K562 (cell line): ENCODE measurements around the gene PAM. TPM values are rescaled to one million over a fixed set of nuclear protein-coding genes. Genes with fewer than 3 reads are reported as not detected.

Source experiments
- ATF1 ChIP-seq, 2 experiments: fragments of 450-650 bp in 1 of 2; IDR thresholded peaks; 2 replicates each; pipeline ENCODE4 v1.6.1; 2016; ENCODE audit warnings: missing compliant biosample characterization in 1 of 2, missing genetic modification characterization in 1 of 2
- CEBPB ChIP-seq: fragments of 450-650 bp; IDR thresholded peaks from 2 replicates; pipeline ENCODE4 v1.6.1; 2016; ENCODE audit warnings: missing genetic modification characterization, missing compliant biosample characterization
- ELF2 ChIP-seq: fragments of 250-450 bp; sonication (Bioruptor Pico); IDR thresholded peaks from 2 replicates; pipeline ENCODE4 v1.5.0; 2021; ENCODE audit warnings: mild to moderate bottlenecking
- ESRRA ChIP-seq: fragments of 450-650 bp; IDR thresholded peaks from 2 replicates; pipeline ENCODE4 v1.6.1; 2014; ENCODE audit warnings: low read depth, mild to moderate bottlenecking, moderate library complexity, borderline replicate concordance
- FOS ChIP-seq: IDR thresholded peaks from 3 replicates; pipeline ENCODE4 v1.6.1; 2011; ENCODE audit not compliant: insufficient read length; ENCODE audit errors: extremely low read depth
- NR2C2 ChIP-seq, 2 experiments: fragments of 200-800 bp in 1 of 2; sonication (Bioruptor generic) in 1 of 2; sonication (generic) in 1 of 2; formaldehyde crosslinking in 1 of 2; IDR thresholded peaks; 2 replicates each; pipeline versions ENCODE4 v1.6.1 to v1.8.0; 2016 to 2022; ENCODE audit warnings: mild to moderate bottlenecking in 1 of 2, missing compliant biosample characterization in 1 of 2, missing genetic modification characterization in 1 of 2, missing genetic modification reagents in 1 of 2
- RREB1 ChIP-seq: fragments of 250-450 bp; sonication (Bioruptor Pico); IDR thresholded peaks from 2 replicates; pipeline ENCODE4 v1.4.0; 2020
- TARDBP ChIP-seq: fragments of 450-650 bp; IDR thresholded peaks from 2 replicates; pipeline ENCODE4 v1.6.1; 2016
- THRA ChIP-seq: fragments of 450-650 bp; IDR thresholded peaks from 2 replicates; pipeline ENCODE4 v1.6.1; 2017; ENCODE audit warnings: mild to moderate bottlenecking, moderate library complexity
- ZBTB17 ChIP-seq: fragments of 450-650 bp; formaldehyde crosslinking; IDR thresholded peaks from 2 replicates; pipeline ENCODE4 v1.4.0; 2020; ENCODE audit warnings: mild to moderate bottlenecking
- ZNF140 ChIP-seq: fragments of 250-450 bp; sonication (Bioruptor Pico); IDR thresholded peaks from 2 replicates; pipeline ENCODE4 v1.8.0; 2021; ENCODE audit warnings: moderate library complexity, mild to moderate bottlenecking, inconsistent platforms
- ZNF239 ChIP-seq: fragments of 250-450 bp; sonication (Bioruptor Pico); IDR thresholded peaks from 2 replicates; pipeline ENCODE4 v1.4.0; 2020; ENCODE audit warnings: mild to moderate bottlenecking
- ZNF639 ChIP-seq, 2 experiments: fragments of 200-800 bp in 1 of 2; sonication (Bioruptor generic) in 1 of 2; sonication (generic) in 1 of 2; formaldehyde crosslinking in 1 of 2; IDR thresholded peaks in 1 of 2; conservative IDR thresholded peaks in 1 of 2; 2 replicates each; pipeline versions ENCODE4 v1.5.0 to v1.6.1; 2016 to 2020; ENCODE audit warnings: missing compliant biosample characterization in 1 of 2, missing genetic modification characterization in 1 of 2, missing genetic modification reagents in 1 of 2
- ZNF75A ChIP-seq: fragments of 450-650 bp; formaldehyde crosslinking; IDR thresholded peaks from 2 replicates; pipeline ENCODE4 v1.4.0; 2020; ENCODE audit warnings: mild to moderate bottlenecking
- polyA plus RNA-seq, 8 experiments: library from polyadenylated mRNA; depleted of rRNA in 4 of 8; stranded (reverse) in 5 of 8; unstranded in 3 of 8; fragments of >200 nt; fragmentation: Nextera tagmentation in 2 of 8; fragmentation: Illumina TruSeq in 1 of 8; extraction: Ambion mirVana in 2 of 8; extraction: Trizol in 1 of 8; gene quantifications; 2 replicates each; pipeline versions ENCODE4 v1.2.1 to v1.2.3, GENCODE V29; 2011 to 2014; ENCODE audit warnings: inconsistent platforms in 1 of 8, missing spikeins in 1 of 8
- total RNA-seq, 7 experiments: library from RNA; depleted of rRNA in 6 of 7; stranded (reverse); fragments of >200 nt in 6 of 7; fragmentation: Illumina TruSeq in 2 of 7; extraction: Trizol in 2 of 7; gene quantifications; 2 replicates each; pipeline versions ENCODE4 v1.2.1 to v1.2.3, GENCODE V29; 2011 to 2021; ENCODE audit warnings: low replicate concordance in 1 of 7

Gene PAM
- total and polyA plus RNA-seq, 9 of the 15 experiments (the other 6 are each of a cell fraction or from before 2014, with no cell fraction given) = 0.39 to 3.1 (median 0.77) TPM

DNA sequence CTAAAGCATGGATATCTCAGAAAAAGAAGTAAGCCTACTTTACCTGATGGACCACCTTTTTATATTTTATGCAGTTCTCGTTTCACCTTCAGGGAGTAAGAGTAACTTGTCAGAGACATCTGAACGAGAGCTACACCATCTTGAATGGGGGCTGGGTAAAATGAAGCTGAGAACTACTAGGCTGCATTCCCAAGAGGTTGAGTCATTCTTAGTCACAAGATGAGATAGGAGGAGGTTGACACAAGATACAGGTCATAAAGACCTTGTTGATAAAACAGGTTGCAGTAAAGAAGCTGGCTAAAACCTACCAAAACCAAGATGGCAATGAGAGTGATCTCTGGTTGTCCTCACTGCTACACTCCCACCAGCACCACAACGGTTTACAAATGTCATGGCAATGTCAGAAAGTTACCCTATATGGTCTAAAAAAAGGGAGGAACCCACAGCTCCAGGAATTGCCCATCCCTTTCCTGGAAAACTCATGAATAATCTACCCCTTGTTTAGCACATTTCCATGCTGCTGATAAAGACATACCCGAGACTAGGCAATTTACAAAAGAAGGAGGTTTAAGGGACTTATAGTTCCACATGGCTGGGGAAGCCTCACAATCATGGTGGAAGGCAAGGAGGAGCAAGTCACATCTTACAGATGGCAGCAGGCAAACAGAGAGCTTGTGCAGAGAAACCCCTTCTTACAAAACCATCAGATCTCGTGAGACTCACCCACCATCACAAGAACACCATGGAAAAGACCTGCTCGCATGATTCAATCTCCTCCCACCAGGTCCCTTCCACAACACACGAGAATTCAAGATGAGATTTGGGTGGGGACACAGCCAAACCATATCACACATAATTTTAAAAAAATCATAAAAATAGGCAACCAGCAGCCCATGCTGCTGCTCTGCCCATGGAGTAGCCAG, 302.4 kb downstream of the PAM start (continued):
- no peak for TF ChIP-seq NR2C2 (CRISPR knock-in tag; IDR thresholded peaks at IDR 0.05)
- TF ChIP-seq NR2C2 (tag; IDR thresholded peaks at IDR 0.05) = peak; percentile 76
- peak; percentile 95 for TF ChIP-seq ZNF140 (CRISPR knock-in tag)
- TF ChIP-seq ZNF639 (CRISPR knock-in tag; conservative IDR thresholded peaks at IDR 0.05 in 1 of 2, IDR thresholded peaks at IDR 0.05 in 1 of 2) = peak in 1 of 2 experiments; percentile 97; a peak in 2 of 4 replicates
- peak; percentile 62; the same call in 1 of the 2 replicates for TF ChIP-seq ELF2 (CRISPR knock-in tag)
- peak; percentile 92 for TF ChIP-seq ZBTB17 (CRISPR knock-in tag)
- TF ChIP-seq FOS = no peak
- peak; percentile 89; the same call in 1 of the 2 replicates for TF ChIP-seq RREB1 (CRISPR knock-in tag)
- TF ChIP-seq ZNF239 (CRISPR knock-in tag) = peak; percentile 89
- TF ChIP-seq THRA = no peak
- TF ChIP-seq TARDBP = no peak
- TF ChIP-seq ZNF75A = peak; percentile 87
- TF ChIP-seq ESRRA = no peak
- TF ChIP-seq CEBPB (tag) = 0 out of 2 replicates have a peak, but pooled peaks have one; percentile 13
- TF ChIP-seq ATF1 (CRISPR knock-in tag; IDR thresholded peaks at IDR 0.05) = no peak
- TF ChIP-seq ATF1 (tag; IDR thresholded peaks at IDR 0.05) = peak; percentile 61
